Measurements from ENCODE around the gene TLE3.

The TLE3 gene

GRCh38 chr15:70101459-70102113 is 3.9 kb upstream of the TLE3 start:
- no peak overlapping the region for H3K4me3 ChIP-seq (ENCODE audit: low read length)
- peak overlapping the region; percentile 87 for H3K27ac ChIP-seq (ENCODE audit: low read depth, low read length)
- peak overlapping the region; percentile 36 for H3K9ac ChIP-seq (ENCODE audit: low read length)
- H3K27me3 ChIP-seq (ENCODE audit: control insufficient read depth, insufficient read depth, low read length), result no peaks in the 10 kb centered on the region
- H3K4me1 ChIP-seq (ENCODE audit: control insufficient read depth, insufficient read depth, low read length), result peaks cover 12% of the 10 kb centered on the region
- no peaks in the 10 kb centered on the region for H3K36me3 ChIP-seq (ENCODE audit: control insufficient read depth, insufficient read depth, low read length)

GRCh38 chr15:70100474-70101341 is 3.0 kb upstream of the TLE3 start:
- Histone ChIP-seq H3K9ac (ENCODE audit: low read length) (no peak overlapping the region), H3K4me3 (ENCODE audit: low read length) (peak overlapping the region; percentile 57), H3K4me1 (ENCODE audit: control insufficient read depth, insufficient read depth, low read length) (peaks cover 12% of the 10 kb centered on the region), H3K27ac (ENCODE audit: low read depth, low read length) (peak overlapping the region; percentile 87), H3K36me3 (ENCODE audit: control insufficient read depth, insufficient read depth, low read length) (no peaks in the 10 kb centered on the region), H3K27me3 (ENCODE audit: control insufficient read depth, insufficient read depth, low read length) (no peaks in the 10 kb centered on the region)

- Histone ChIP-seq H3K9ac (ENCODE audit: low read length) (no peak overlapping the region), H3K27me3 (ENCODE audit: control insufficient read depth, insufficient read depth, low read length) (no peaks in the 10 kb centered on the region), H3K4me3 (ENCODE audit: low read length) (peak overlapping the region; percentile 57), H3K4me1 (ENCODE audit: control insufficient read depth, insufficient read depth, low read length) (peaks cover 12% of the 10 kb centered on the region), H3K27ac (ENCODE audit: low read depth, low read length) (peak overlapping the region; percentile 95), H3K36me3 (ENCODE audit: control insufficient read depth, insufficient read depth, low read length) (no peaks in the 10 kb centered on the region)
Measured at GRCh38 chr15:70099967-70100473, 2.3 kb upstream of the TLE3 start.

- H3K4me3 ChIP-seq (ENCODE audit: low read length), result peak overlapping the region; percentile 56
- H3K27me3 ChIP-seq (ENCODE audit: control insufficient read depth, insufficient read depth, low read length), result no peaks in the 10 kb centered on the region
- no peaks in the 10 kb centered on the region for H3K36me3 ChIP-seq (ENCODE audit: control insufficient read depth, insufficient read depth, low read length)
- peak overlapping the region; percentile 95 for H3K27ac ChIP-seq (ENCODE audit: low read depth, low read length)
- H3K4me1 ChIP-seq (ENCODE audit: control insufficient read depth, insufficient read depth, low read length), result peaks cover 16% of the 10 kb centered on the region
- peak overlapping the region; percentile 49 for H3K9ac ChIP-seq (ENCODE audit: low read length)
Measured at GRCh38 chr15:70099167-70099966, 1.6 kb upstream of the TLE3 start.

GRCh38 chr15:70098461-70099166 is 897 bp upstream of the TLE3 start:
- Histone ChIP-seq H3K9ac (ENCODE audit: low read length) (peak overlapping the region; percentile 49), H3K36me3 (ENCODE audit: control insufficient read depth, insufficient read depth, low read length) (no peaks in the 10 kb centered on the region), H3K27me3 (ENCODE audit: control insufficient read depth, insufficient read depth, low read length) (no peaks in the 10 kb centered on the region), H3K4me1 (ENCODE audit: control insufficient read depth, insufficient read depth, low read length) (peaks cover 17% of the 10 kb centered on the region), H3K27ac (ENCODE audit: low read depth, low read length) (peak overlapping the region; percentile 95), H3K4me3 (ENCODE audit: low read length) (peak overlapping the region; percentile 56)

- peak overlapping the region; percentile 49 for H3K9ac ChIP-seq (ENCODE audit: low read length)
- no peaks in the 10 kb centered on the region for H3K27me3 ChIP-seq (ENCODE audit: control insufficient read depth, insufficient read depth, low read length)
- peak overlapping the region; percentile 95 for H3K27ac ChIP-seq (ENCODE audit: low read depth, low read length)
- no peaks in the 10 kb centered on the region for H3K36me3 ChIP-seq (ENCODE audit: control insufficient read depth, insufficient read depth, low read length)
- peak overlapping the region; percentile 56 for H3K4me3 ChIP-seq (ENCODE audit: low read length)
- peaks cover 22% of the 10 kb centered on the region for H3K4me1 ChIP-seq (ENCODE audit: control insufficient read depth, insufficient read depth, low read length)
Measured at GRCh38 chr15:70098153-70098460, 390 bp upstream of the TLE3 start.

GRCh38 chr15:70097063-70097320 is 725 bp downstream of the TLE3 start:
- Histone ChIP-seq H3K27ac (ENCODE audit: low read depth, low read length) (peak overlapping the region; percentile 95), H3K4me1 (ENCODE audit: control insufficient read depth, insufficient read depth, low read length) (peaks cover 32% of the 10 kb centered on the region), H3K36me3 (ENCODE audit: control insufficient read depth, insufficient read depth, low read length) (no peaks in the 10 kb centered on the region), H3K27me3 (ENCODE audit: control insufficient read depth, insufficient read depth, low read length) (no peaks in the 10 kb centered on the region), H3K9ac (ENCODE audit: low read length) (peak overlapping the region; percentile 88), H3K4me3 (ENCODE audit: low read length) (peak overlapping the region; percentile 98)

GRCh38 chr15:70096215-70097062 is 1.3 kb downstream of the TLE3 start:
- Histone ChIP-seq H3K4me3 (ENCODE audit: low read length) (peak overlapping the region; percentile 98), H3K4me1 (ENCODE audit: control insufficient read depth, insufficient read depth, low read length) (peaks cover 31% of the 10 kb centered on the region), H3K9ac (ENCODE audit: low read length) (peak overlapping the region; percentile 56), H3K27me3 (ENCODE audit: control insufficient read depth, insufficient read depth, low read length) (no peaks in the 10 kb centered on the region), H3K27ac (ENCODE audit: low read depth, low read length) (peak overlapping the region; percentile 95), H3K36me3 (ENCODE audit: control insufficient read depth, insufficient read depth, low read length) (no peaks in the 10 kb centered on the region)

- Histone ChIP-seq H3K4me1 (ENCODE audit: control insufficient read depth, insufficient read depth, low read length) (peaks cover 27% of the 10 kb centered on the region), H3K36me3 (ENCODE audit: control insufficient read depth, insufficient read depth, low read length) (no peaks in the 10 kb centered on the region), H3K27me3 (ENCODE audit: control insufficient read depth, insufficient read depth, low read length) (no peaks in the 10 kb centered on the region), H3K27ac (ENCODE audit: low read depth, low read length) (peak overlapping the region; percentile 95), H3K9ac (ENCODE audit: low read length) (peak overlapping the region; percentile 60), H3K4me3 (ENCODE audit: low read length) (peak overlapping the region; percentile 98)
Measured at GRCh38 chr15:70095408-70096214, 2.1 kb downstream of the TLE3 start.

- Histone ChIP-seq H3K27ac (ENCODE audit: low read depth, low read length) (peak overlapping the region; percentile 51), H3K4me1 (ENCODE audit: control insufficient read depth, insufficient read depth, low read length) (peaks cover 26% of the 10 kb centered on the region), H3K4me3 (ENCODE audit: low read length) (peak overlapping the region; percentile 98), H3K9ac (ENCODE audit: low read length) (peak overlapping the region; percentile 5), H3K27me3 (ENCODE audit: control insufficient read depth, insufficient read depth, low read length) (no peaks in the 10 kb centered on the region), H3K36me3 (ENCODE audit: control insufficient read depth, insufficient read depth, low read length) (no peaks in the 10 kb centered on the region)
Measured at GRCh38 chr15:70094690-70095311, 2.9 kb downstream of the TLE3 start.

All from rectal smooth muscle tissue (tissue), 1 donor.